GM19463 (cell line): Measurements from ENCODE around the gene ATP5MC3.

Source experiments
- ATAC-seq: cut with Tn5 transposase; IDR thresholded peaks from one replicate; pipeline ENCODE4 v1.9.1; 2021; ENCODE audit warnings: mild to moderate bottlenecking, moderate library complexity; ENCODE audit not compliant: unreplicated experiment

ATP5MC3 gene

GRCh38 chr2:175168564-175168945 lies 13.0 kb downstream of the ATP5MC3 start:
- ATAC-seq: peak; percentile 17

- peak; percentile 93 for ATAC-seq
Measured at GRCh38 chr2:175167792-175168563, 13.5 kb downstream of the ATP5MC3 start, which contains the start of gene ATF2. Gene ATF2 (minus strand): TSS chr2:175168203. CDS start chr2:175136443, 31,760 bp downstream.

- peak; percentile 1 for ATAC-seq
Measured at GRCh38 chr2:175167076-175167791, 14.3 kb downstream of the ATP5MC3 start.

GRCh38 chr2:175166216-175166824 lies 15.2 kb downstream of the ATP5MC3 start:
- ATAC-seq: no peak

- no peak for ATAC-seq
Measured at GRCh38 chr2:175164235-175164634, 17.3 kb downstream of the ATP5MC3 start.

GRCh38 chr2:175158894-175159293 lies 22.6 kb downstream of the ATP5MC3 start:
- no peak for ATAC-seq

- ATAC-seq: no peak
Measured at GRCh38 chr2:175156534-175156933, 25.0 kb downstream of the ATP5MC3 start.

GRCh38 chr2:175154661-175155082 lies 26.8 kb downstream of the ATP5MC3 start:
- peak; percentile 68 for ATAC-seq

- ATAC-seq: peak; percentile 69
Measured at GRCh38 chr2:175152242-175152641, 29.3 kb downstream of the ATP5MC3 start.

GRCh38 chr2:175151791-175152190 lies 29.7 kb downstream of the ATP5MC3 start:
- ATAC-seq: no peak

- no peak for ATAC-seq
Measured at GRCh38 chr2:175147186-175147585, 34.3 kb downstream of the ATP5MC3 start.

GRCh38 chr2:175143678-175144077 lies 37.8 kb downstream of the ATP5MC3 start:
- ATAC-seq: no peak

- no peak for ATAC-seq
Measured at GRCh38 chr2:175143191-175143590, 38.3 kb downstream of the ATP5MC3 start.

GRCh38 chr2:175140332-175140731 lies 41.2 kb downstream of the ATP5MC3 start:
- no peak for ATAC-seq

- no peak for ATAC-seq
Measured at GRCh38 chr2:175137793-175138192, 43.7 kb downstream of the ATP5MC3 start.

GRCh38 chr2:175136334-175137215 lies 44.9 kb downstream of the ATP5MC3 start:
- peak; percentile 81 for ATAC-seq

- ATAC-seq: no peak
Measured at GRCh38 chr2:175135862-175136261, 45.6 kb downstream of the ATP5MC3 start.

- ATAC-seq: no peak
Measured at GRCh38 chr2:175135177-175135576, 46.3 kb downstream of the ATP5MC3 start.

GRCh38 chr2:175131252-175131651 lies 50.3 kb downstream of the ATP5MC3 start:
- ATAC-seq: no peak

- no peak for ATAC-seq
Measured at GRCh38 chr2:175126661-175127060, 54.8 kb downstream of the ATP5MC3 start.
